HepG2 (cell line): Measurements from ENCODE around the gene ZBTB7C. TPM values are rescaled to one million over a fixed set of nuclear protein-coding genes. Genes with fewer than 3 reads are reported as not detected.

ENCODE experiments used
- ATAC-seq: fragments of 200-7000 bp; cut with Tn5 transposase; 3 replicates; pipeline ENCODE4 v1.9.1; 2020; ENCODE audit warnings: mild to moderate bottlenecking, moderate library complexity
- BruUV-seq: library from RNA; stranded (reverse); fragments of 400-500 nt; replicated peaks from 2 replicates; lab custom pipeline; 2021; lab: Mats Ljungman, UMichigan
- CTCF ChIA-PET: fragments of 300-600 bp; formaldehyde crosslinking; extraction: SDS; loops from one replicate; lab custom pipeline; 2021; ENCODE audit warnings: low total read pairs, inconsistent platforms, low intra/inter-chr PET ratio; lab: Yijun Ruan, JAX
- POLR2A ChIA-PET: fragments of 350-600 bp; sonication (Branson Sonifier 250); formaldehyde crosslinking; loops from one replicate; lab custom pipeline; 2020; ENCODE audit warnings: antibody characterized with exemption, inconsistent platforms; lab: Yijun Ruan, JAX
- DNase-seq: peaks from one replicate; pipeline ENCODE4 v3.0.0-alpha.2; 2015; ENCODE audit warnings: low spot score
- FAIRE-seq: peaks from 3 replicates; lab custom pipeline; 2011; peaks lifted over from hg19 to GRCh38; lab: Jason Lieb, UNC
- H2AFZ ChIP-seq: one replicate; pipeline ENCODE4 v1.6.1; 2011; ENCODE audit warnings: low read length, inconsistent platforms
- H3K27ac ChIP-seq: fragments of 300-600 bp; 3 replicates; pipeline ENCODE4 v1.8.0; 2011; ENCODE audit warnings: mixed run types, mild to moderate bottlenecking, mixed read lengths, low read length, inconsistent platforms; ENCODE audit not compliant: insufficient read depth; ENCODE audit errors: extremely low read length
- H3K27me3 ChIP-seq, 2 experiments: fragments of 200-600 bp in 1 of 2; 2 replicates in 1 of 2; 3 replicates in 1 of 2; pipeline versions ENCODE4 v1.6.0 to v1.8.0; 2011; ENCODE audit warnings: low read length in 2 of 2, mild to moderate bottlenecking in 2 of 2, moderate library complexity in 2 of 2, inconsistent platforms in 1 of 2; ENCODE audit not compliant: insufficient read depth in 2 of 2, control insufficient read depth in 1 of 2
- H3K36me3 ChIP-seq, 2 experiments: fragments of 200-600 bp in 1 of 2; replicated peaks in 1 of 2; 2 replicates in 1 of 2; 3 replicates in 1 of 2; pipeline versions ENCODE4 v1.5.1 to v1.8.0; 2011; ENCODE audit warnings: low read length in 2 of 2, inconsistent platforms in 1 of 2; ENCODE audit not compliant: insufficient read depth in 2 of 2, control insufficient read depth in 1 of 2
- H3K4me1 ChIP-seq: 2 replicates; pipeline ENCODE4 v1.5.1; 2012; ENCODE audit warnings: low read length, inconsistent platforms; ENCODE audit not compliant: insufficient read depth
- H3K4me2 ChIP-seq: 2 replicates; pipeline ENCODE4 v1.6.0; 2011; ENCODE audit warnings: low read depth, low read length, inconsistent platforms
- H3K4me3 ChIP-seq, 3 experiments: fragments of 200-600 bp in 1 of 3; sonication (generic), shearing (Covaris generic) in 1 of 3; replicated peaks in 1 of 3; 2 replicates each; pipeline ENCODE4 v1.5.1; 2011 to 2016; ENCODE audit warnings: low read length in 3 of 3, inconsistent platforms in 2 of 3, low read depth in 2 of 3, mild to moderate bottlenecking in 2 of 3, control low read depth in 1 of 3, mixed read lengths in 1 of 3; ENCODE audit not compliant: insufficient read depth in 1 of 3
- H3K79me2 ChIP-seq: one replicate; pipeline ENCODE4 v1.6.1; 2011; ENCODE audit warnings: low read length, inconsistent platforms; ENCODE audit not compliant: insufficient read depth
- H3K9ac ChIP-seq: 2 replicates; pipeline ENCODE4 v1.6.0; 2011; ENCODE audit warnings: mild to moderate bottlenecking, low read depth, low read length, inconsistent platforms; ENCODE audit not compliant: insufficient read depth
- H3K9me3 ChIP-seq: 2 replicates; pipeline ENCODE4 v1.5.1; 2012; ENCODE audit warnings: mild to moderate bottlenecking, low read length
- H4K20me1 ChIP-seq: 2 replicates; pipeline ENCODE4 v1.6.0; 2011; ENCODE audit warnings: inconsistent platforms, mild to moderate bottlenecking, low read length, moderate library complexity; ENCODE audit not compliant: insufficient read depth
- CTCF ChIP-seq: sonication (generic); formaldehyde crosslinking; IDR thresholded peaks from 2 replicates; pipeline ENCODE4 v1.5.0; 2020; ENCODE audit warnings: mild to moderate bottlenecking, missing genetic modification reagents, moderate library complexity
- RAD21 ChIP-seq: fragments of 450-650 bp; formaldehyde crosslinking; IDR thresholded peaks from 2 replicates; pipeline ENCODE4 v1.5.0; 2020; ENCODE audit warnings: mild to moderate bottlenecking
- SMC3 ChIP-seq: IDR thresholded peaks from 2 replicates; pipeline ENCODE4 v1.6.1; 2011; ENCODE audit warnings: low read length, improper control_type of control experiment
- STAG1 ChIP-seq: sonication (generic); formaldehyde crosslinking; IDR thresholded peaks from 2 replicates; pipeline ENCODE4 v1.4.0; 2020; ENCODE audit warnings: missing genetic modification reagents
- TEAD2 ChIP-seq: sonication (generic); formaldehyde crosslinking; IDR thresholded peaks from 2 replicates; pipeline ENCODE4 v1.9.0; 2021; ENCODE audit warnings: missing genetic modification reagents
- WGBS: methylation state at CpG from one replicate; pipeline ENCODE4 v1.1.6; 2017; ENCODE audit warnings: low lambda C conversion rate; 5-methylcytosine and 5-hydroxymethylcytosine counted together
- in situ Hi-C: cut with HindIII; loops from 2 replicates; pipeline ENCODE4 v1.10.0; 2017; ENCODE audit warnings: low pct_unique_long_range_greater_than_20kb; ENCODE audit not compliant: extremely low pct_ligation_motif_present
- intact Hi-C: fragments of 100-400 bp; cut with micrococcal nuclease; formaldehyde crosslinking; loops from one replicate; pipeline ENCODE4 v1.10.0; 2022; ENCODE audit not compliant: unreplicated experiment
- polyA plus RNA-seq, 8 experiments: library from polyadenylated mRNA; depleted of rRNA in 3 of 8; stranded (reverse) in 7 of 8; unstranded in 1 of 8; fragments of >200 nt; fragmentation: Illumina TruSeq in 4 of 8; extraction: Trizol in 4 of 8; gene quantifications; 2 replicates each; pipeline versions ENCODE4 v1.2.1 to v1.2.3, GENCODE V29; 2011 to 2016; ENCODE audit warnings: low read depth in 4 of 8, missing spikeins in 1 of 8, mixed read lengths in 1 of 8; ENCODE audit not compliant: insufficient read depth in 1 of 8
- total RNA-seq, 5 experiments: library from RNA; depleted of rRNA; stranded (reverse); fragments of >200 nt; fragmentation: Illumina TruSeq; extraction: Trizol; gene quantifications; 2 replicates each; pipeline ENCODE4 v1.2.3, GENCODE V29; 2016; ENCODE audit warnings: low read depth in 1 of 5

Gene ZBTB7C
- total and polyA plus RNA-seq, 2 of the 13 experiments (the other 11 are each of a cell fraction or from before 2014, with no cell fraction given) = 0.01 to 0.04 TPM

- H3K79me2 ChIP-seq = no peaks in the 10 kb centered on the region
- no peaks in the 10 kb centered on the region for H3K4me1 ChIP-seq
- no peaks in the 10 kb centered on the region for H3K9me3 ChIP-seq
- H2AFZ ChIP-seq = no peak overlapping the region
- TF ChIP-seq TEAD2 (CRISPR knock-in tag) (no peak), RAD21 (CRISPR knock-in tag) (peak; percentile 31; the same call in 1 of the 2 replicates), SMC3 (peak; percentile 51; the same call in 1 of the 2 replicates), CTCF (peak; percentile 79), STAG1 (peak; percentile 79)
- no peak for FAIRE-seq
- no TSS peak for BruUV-seq
- no peak overlapping the region for H3K4me3 ChIP-seq
- intact Hi-C loops = loop anchor here (1.0 kb wide), 1 partner anchor 246 kb away; no protein-coding TSS in a partner anchor
- no peak overlapping the region for H3K27ac ChIP-seq
- CTCF ChIA-PET = interaction anchor here (2.2 kb wide), 1 partner anchor 250 kb away, joined by 23 read pairs; no protein-coding TSS in a partner anchor
- no peak overlapping the region for H3K9ac ChIP-seq
- peak; percentile 87 for ATAC-seq
- H3K36me3 ChIP-seq = no peaks in the 10 kb centered on the region
- 53% methylated on average over 15 of the region's 16 CpGs for WGBS
- DNase-seq = peak; percentile 59
- in situ Hi-C loops = loop anchor here (5.0 kb wide), 1 partner anchor 250 kb away; no protein-coding TSS in a partner anchor
- POLR2A ChIA-PET = no interaction called here
- no peaks in the 10 kb centered on the region for H4K20me1 ChIP-seq
- no peak overlapping the region for H3K4me2 ChIP-seq
- peaks cover 0 to 15% of the 10 kb centered on the region in 2 experiments; a peak in 1 of 5 replicates for H3K27me3 ChIP-seq
Observed at GRCh38 chr18:48022531-48023329, 386.5 kb downstream of the ZBTB7C start.
